HCT116 (cell line): ENCODE measurements around the gene MARVELD1. TPM values are rescaled to one million over a fixed set of nuclear protein-coding genes. Genes with fewer than 3 reads are reported as not detected.

Experiments used
- ATAC-seq: fragments of 200-7000 bp; cut with Tn5 transposase; 2 replicates; pipeline ENCODE4 v1.9.1; 2020; ENCODE audit warnings: mild to moderate bottlenecking, moderate library complexity
- BruUV-seq: library from RNA; stranded (reverse); fragments of 400-500 nt; replicated peaks from 2 replicates; lab custom pipeline; 2021; lab: Mats Ljungman, UMichigan
- CTCF ChIA-PET: fragments of 300-600 bp; sonication (Branson Sonifier 250); formaldehyde crosslinking; loops from one replicate; lab custom pipeline; 2021; ENCODE audit warnings: antibody characterized with exemption; lab: Charles Lee
- POLR2A ChIA-PET: fragments of 300-600, 350-600 bp; sonication (Branson Sonifier 250); formaldehyde crosslinking; loops from one replicate; lab custom pipeline; 2021; ENCODE audit warnings: antibody characterized with exemption; lab: Charles Lee
- RAD21 ChIA-PET, 2 experiments: fragments of 300-600 bp; sonication (Branson Sonifier 250); formaldehyde crosslinking; loops; one replicate each; lab custom pipeline; 2023; ENCODE audit warnings: low total read pairs in 2 of 2; ENCODE audit not compliant: uncharacterized antibody in 2 of 2, unreplicated experiment in 2 of 2, low non-redundant PET in 1 of 2; lab: Charles Lee
- DNase-seq: peaks from one replicate; pipeline ENCODE4 v3.0.0-alpha.2; 2010; ENCODE audit warnings: low read depth, low spot score
- H2AFZ ChIP-seq: fragments of 200-600 bp; shearing (Covaris generic), sonication (generic); 2 replicates; pipeline ENCODE4 v1.6.1; 2017; ENCODE audit warnings: low read depth, mixed run types, mixed read lengths, antibody characterized with exemption, low read length; ENCODE audit not compliant: poor library complexity, severe bottlenecking
- H3K27ac ChIP-seq: 2 replicates; pipeline ENCODE4 v1.5.1; 2012; ENCODE audit warnings: low read depth, low read length
- H3K27me3 ChIP-seq: fragments of 200-600 bp; sonication (generic); 2 replicates; pipeline ENCODE4 v1.6.1; 2016; ENCODE audit warnings: mixed run types, low read length, mixed read lengths; ENCODE audit not compliant: insufficient read depth
- H3K36me3 ChIP-seq, 2 experiments: fragments of 200-500 bp in 1 of 2; fragments of 200-600 bp in 1 of 2; sonication (Bioruptor generic) in 1 of 2; sonication (generic) in 1 of 2; 2 replicates each; pipeline versions ENCODE4 v1.5.1 to v1.6.1; 2014 to 2016; ENCODE audit warnings: low read length in 2 of 2, inconsistent platforms in 1 of 2, mixed read lengths in 1 of 2, mixed run types in 1 of 2; ENCODE audit not compliant: insufficient read depth in 2 of 2, control insufficient read depth in 1 of 2
- H3K4me1 ChIP-seq, 2 experiments: fragments of 200-600 bp in 1 of 2; sonication (generic) in 1 of 2; 2 replicates each; pipeline versions ENCODE4 v1.5.1 to v1.6.1; 2012 to 2017; ENCODE audit warnings: low read length in 2 of 2, inconsistent platforms in 1 of 2, mild to moderate bottlenecking in 1 of 2, mixed read lengths in 1 of 2, mixed run types in 1 of 2, moderate library complexity in 1 of 2; ENCODE audit not compliant: insufficient read depth in 2 of 2, control insufficient read depth in 1 of 2
- H3K4me2 ChIP-seq: fragments of 200-600 bp; sonication (generic); 2 replicates; pipeline ENCODE4 v1.6.1; 2017; ENCODE audit warnings: mixed run types, low read length, mixed read lengths
- H3K4me3 ChIP-seq, 2 experiments: fragments of 200-600 bp in 1 of 2; sonication (generic) in 1 of 2; replicated peaks in 1 of 2; 2 replicates each; pipeline ENCODE4 v1.5.1; 2011 to 2016; ENCODE audit warnings: low read length in 2 of 2, control low read depth in 1 of 2, low read depth in 1 of 2, mild to moderate bottlenecking in 1 of 2, mixed read lengths in 1 of 2, mixed run types in 1 of 2
- H3K79me2 ChIP-seq: fragments of 200-600 bp; sonication (generic); 2 replicates; pipeline ENCODE4 v1.6.1; 2017; ENCODE audit warnings: mild to moderate bottlenecking, mixed run types, low read length, moderate library complexity, mixed read lengths; ENCODE audit not compliant: insufficient read depth
- H3K9ac ChIP-seq: fragments of 200-600 bp; sonication (generic); 2 replicates; pipeline ENCODE4 v1.6.1; 2016; ENCODE audit warnings: low read length, mixed read lengths
- H3K9me2 ChIP-seq: fragments of 200-600 bp; sonication (generic), shearing (Covaris generic); 2 replicates; pipeline ENCODE4 v1.6.1; 2017; ENCODE audit warnings: mixed run types, mild to moderate bottlenecking, moderate library complexity; ENCODE audit not compliant: insufficient read depth
- H3K9me3 ChIP-seq, 2 experiments: fragments of 200-500 bp in 1 of 2; fragments of 200-600 bp in 1 of 2; sonication (Bioruptor generic) in 1 of 2; sonication (generic) in 1 of 2; 2 replicates each; pipeline ENCODE4 v1.6.1; 2014 to 2017; ENCODE audit warnings: low read length in 2 of 2, mixed read lengths in 2 of 2, inconsistent platforms in 1 of 2, low read depth in 1 of 2, mild to moderate bottlenecking in 1 of 2, mixed run types in 1 of 2, moderate library complexity in 1 of 2; ENCODE audit not compliant: control insufficient read depth in 1 of 2, insufficient read depth in 1 of 2
- H4K20me1 ChIP-seq: fragments of 200-600 bp; sonication (generic), shearing (Covaris generic); 2 replicates; pipeline ENCODE4 v1.6.1; 2017; ENCODE audit warnings: mixed run types, mild to moderate bottlenecking, moderate library complexity; ENCODE audit not compliant: insufficient read depth
- CEBPB ChIP-seq: IDR thresholded peaks from 2 replicates; pipeline ENCODE4 v1.6.1; 2012; ENCODE audit warnings: low read depth
- EGR1 ChIP-seq: IDR thresholded peaks from 2 replicates; pipeline ENCODE4 v1.6.1; 2012; ENCODE audit warnings: low read depth
- ELF1 ChIP-seq: IDR thresholded peaks from 2 replicates; pipeline ENCODE4 v1.6.1; 2012; ENCODE audit warnings: low read depth, borderline replicate concordance
- EZH2 ChIP-seq: fragments of 200-600 bp; sonication (generic); IDR thresholded peaks from 2 replicates; pipeline ENCODE4 v1.6.1; 2017; ENCODE audit warnings: antibody characterized with exemption, mixed run types
- SP1 ChIP-seq: IDR thresholded peaks from 2 replicates; pipeline ENCODE4 v1.6.1; 2012; ENCODE audit warnings: low read depth
- intact Hi-C: fragments of 100-400 bp; cut with micrococcal nuclease; formaldehyde crosslinking; loops from 2 replicates; pipeline ENCODE4 v1.10.0; 2022
- total RNA-seq: library from RNA; stranded (reverse); gene quantifications from one replicate; pipeline ENCODE4 v1.2.1, GENCODE V29; 2021; ENCODE audit not compliant: unreplicated experiment
- TF ChIP-seq, protein P1 (sequence below): IDR thresholded peaks from 2 replicates; pipeline ENCODE4 v1.6.1; 2011; ENCODE audit warnings: mild to moderate bottlenecking, low read length, moderate library complexity; ENCODE audit not compliant: insufficient replicate concordance; ENCODE audit errors: extremely low read depth

Gene MARVELD1
- total RNA-seq, 1 experiment from 2014 or later = 36.1 TPM

DNA sequence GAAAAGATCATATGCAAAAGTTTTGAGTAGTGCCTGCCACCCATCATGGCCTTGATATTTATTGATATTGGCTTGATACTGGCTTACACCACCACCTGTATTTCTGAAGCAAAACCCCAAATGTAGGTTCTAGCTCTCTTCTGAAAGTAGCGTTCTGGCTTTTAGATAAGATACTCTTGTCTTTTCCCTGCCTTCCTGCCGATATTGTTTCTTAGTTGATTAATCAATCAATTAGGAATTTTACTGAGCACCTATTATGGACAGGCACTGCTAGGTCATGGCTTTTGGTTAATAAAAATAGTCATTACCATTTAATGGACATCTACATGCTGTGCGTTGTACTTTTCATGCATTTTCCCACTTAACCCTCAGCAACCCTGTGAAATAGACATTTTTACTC, 50.4 kb downstream of the MARVELD1 start (continued):
- TF ChIP-seq, protein P1, sequence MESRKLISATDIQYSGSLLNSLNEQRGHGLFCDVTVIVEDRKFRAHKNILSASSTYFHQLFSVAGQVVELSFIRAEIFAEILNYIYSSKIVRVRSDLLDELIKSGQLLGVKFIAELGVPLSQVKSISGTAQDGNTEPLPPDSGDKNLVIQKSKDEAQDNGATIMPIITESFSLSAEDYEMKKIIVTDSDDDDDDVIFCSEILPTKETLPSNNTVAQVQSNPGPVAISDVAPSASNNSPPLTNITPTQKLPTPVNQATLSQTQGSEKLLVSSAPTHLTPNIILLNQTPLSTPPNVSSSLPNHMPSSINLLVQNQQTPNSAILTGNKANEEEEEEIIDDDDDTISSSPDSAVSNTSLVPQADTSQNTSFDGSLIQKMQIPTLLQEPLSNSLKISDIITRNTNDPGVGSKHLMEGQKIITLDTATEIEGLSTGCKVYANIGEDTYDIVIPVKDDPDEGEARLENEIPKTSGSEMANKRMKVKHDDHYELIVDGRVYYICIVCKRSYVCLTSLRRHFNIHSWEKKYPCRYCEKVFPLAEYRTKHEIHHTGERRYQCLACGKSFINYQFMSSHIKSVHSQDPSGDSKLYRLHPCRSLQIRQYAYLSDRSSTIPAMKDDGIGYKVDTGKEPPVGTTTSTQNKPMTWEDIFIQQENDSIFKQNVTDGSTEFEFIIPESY = no peak
- TF ChIP-seq, all 23 proteins: peak for 0

DNA sequence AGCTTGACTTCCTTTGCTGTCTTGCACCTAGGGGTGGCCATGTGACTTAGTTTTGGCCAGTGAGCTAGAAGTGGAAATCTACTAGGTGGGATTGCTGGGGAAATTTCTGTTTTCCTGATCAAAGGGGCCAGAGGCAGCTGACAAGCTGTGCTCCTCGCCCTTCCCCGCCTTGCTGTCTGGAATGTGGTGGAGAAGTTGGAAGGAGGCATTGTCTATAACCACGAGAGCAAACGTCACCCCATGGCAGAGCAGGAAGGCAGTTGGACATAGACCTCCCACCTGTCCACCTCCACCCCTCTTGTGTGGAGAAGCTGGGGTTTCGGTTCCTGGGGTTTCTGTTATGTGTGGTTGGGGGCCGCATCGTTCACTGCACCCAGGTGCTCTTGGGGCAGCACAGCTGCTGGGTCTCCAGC, 51.0 kb downstream of the MARVELD1 start:
- Histone ChIP-seq H3K4me3 (no peak overlapping the region), H3K9me3 (no peaks in the 10 kb centered on the region), H3K4me2 (no peak overlapping the region), H3K4me1 (peaks cover 2 to 4% of the 10 kb centered on the region in 2 experiments; a peak in 3 of 4 replicates), H3K9ac (no peak overlapping the region), H3K36me3 (peaks cover 9 to 14% of the 10 kb centered on the region in 2 experiments; a peak in 3 of 4 replicates), H2AFZ (no peak overlapping the region), H3K27ac (no peak overlapping the region), H3K79me2 (no peaks in the 10 kb centered on the region), H3K9me2 (no peaks in the 10 kb centered on the region), H4K20me1 (no peaks in the 10 kb centered on the region), H3K27me3 (no peaks in the 10 kb centered on the region)
- ChIA-PET POLR2A (no interaction called here), RAD21 (no interaction called here), CTCF (interaction anchor here (1.8 kb wide), 1 partner anchor 281 kb away, joined by 4 read pairs; no protein-coding TSS in a partner anchor)
- ATAC-seq = no peak
- BruUV-seq = no TSS peak
- TF ChIP-seq ELF1 = no peak
- TF ChIP-seq, protein P1 = no peak
- no peak for TF ChIP-seq EZH2
- no peak for TF ChIP-seq EGR1
- no peak for TF ChIP-seq CEBPB
- TF ChIP-seq SP1 = no peak
- no peak for DNase-seq
- intact Hi-C loops = no loop called here
